Transverse colon (tissue), 4 donors: Measurements from ENCODE around the gene PLA2G4E.

Source experiments
- CTCF ChIP-seq, 5 experiments: fragments of 200-600 bp in 3 of 5; fragments of 450-650 bp in 2 of 5; sonication (generic) in 3 of 5; IDR thresholded peaks; 1 replicate in 2 of 5; 2 replicates in 3 of 5; pipeline ENCODE4 v1.5.1; 2016 to 2017; ENCODE audit warnings: antibody characterized with exemption in 5 of 5, inconsistent platforms in 3 of 5, mild to moderate bottlenecking in 2 of 5, moderate library complexity in 1 of 5
- EP300 ChIP-seq: sonication (generic); formaldehyde crosslinking; IDR thresholded peaks from one replicate; pipeline ENCODE4 v1.6.1; 2017; ENCODE audit warnings: antibody characterized with exemption, low read depth
- POLR2A ChIP-seq: fragments of 450-650 bp; IDR thresholded peaks from one replicate; pipeline ENCODE4 v1.6.1; 2016; ENCODE audit warnings: antibody characterized with exemption, mild to moderate bottlenecking, moderate library complexity
- POLR2AphosphoS5 ChIP-seq, 3 donors: sonication (generic); formaldehyde crosslinking; IDR thresholded peaks; one replicate each; pipeline ENCODE4 v1.6.1; 2016; ENCODE audit warnings: antibody characterized with exemption in 3 of 3

DNA sequence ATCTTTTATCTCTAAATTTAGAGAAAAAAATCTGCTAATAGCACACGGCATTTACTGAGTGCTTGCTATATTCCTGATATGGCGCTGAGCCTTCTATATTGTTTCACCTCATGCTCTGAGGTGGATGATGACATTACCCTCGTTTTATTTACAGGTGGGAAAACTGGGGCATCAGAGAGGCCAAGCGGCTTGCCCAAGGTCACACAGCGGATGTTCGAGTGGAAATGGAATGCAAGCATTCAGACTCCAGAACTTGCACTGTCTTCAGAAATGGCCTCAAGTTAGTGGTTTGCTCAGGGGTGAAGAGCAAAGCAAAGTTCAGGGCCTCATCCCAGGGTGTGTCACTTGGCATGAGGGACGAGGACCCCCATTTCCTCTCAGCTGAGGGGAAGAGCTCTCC lies 65.7 kb downstream of the PLA2G4E start:
- TF ChIP-seq CTCF (IDR thresholded peaks at IDR 0.05): no peak
- no peak for TF ChIP-seq POLR2A
- TF ChIP-seq EP300: no peak
- no peak for TF ChIP-seq POLR2AphosphoS5 (IDR thresholded peaks at IDR 0.05)
